AG04449 (cell line): ENCODE measurements around the gene SMG7.

ENCODE experiments used
- CTCF ChIA-PET: fragments of 350-600 bp; formaldehyde crosslinking; extraction: SDS; loops from one replicate; lab custom pipeline; 2021; ENCODE audit warnings: antibody characterized with exemption; lab: Yijun Ruan, JAX
- POLR2A ChIA-PET: fragments of 400-600, 350-600 bp; formaldehyde crosslinking; extraction: SDS; loops from one replicate; lab custom pipeline; 2020; ENCODE audit warnings: antibody characterized with exemption, inconsistent platforms; lab: Yijun Ruan, JAX
- DNase-seq: peaks from one replicate; pipeline ENCODE4 v3.0.0-alpha.2; 2010; ENCODE audit warnings: low read depth, low spot score
- H3K4me3 ChIP-seq: 2 replicates; pipeline ENCODE4 v1.5.1; 2011; ENCODE audit warnings: low read depth, mild to moderate bottlenecking, control low read depth, low read length
- CTCF ChIP-seq: IDR thresholded peaks from one replicate; pipeline ENCODE4 v1.5.1; 2011; ENCODE audit warnings: mild to moderate bottlenecking, moderate library complexity, low read length, control low read depth, inconsistent platforms; ENCODE audit not compliant: insufficient read depth; ENCODE audit errors: missing control alignments

The SMG7 gene

GRCh38 chr1:183590244-183591191 lies 118.2 kb downstream of the SMG7 start, which contains the start of gene NCF2:
Gene NCF2, minus strand, starts transcription at chr1:183590459. Its CDS starts 130 bp downstream, at chr1:183590329.
- CTCF ChIA-PET = interaction anchor here (4.2 kb wide), 1 partner anchor 11 kb away, joined by 13 read pairs; no protein-coding TSS in a partner anchor
- POLR2A ChIA-PET = no interaction called here
- no peak for DNase-seq
- TF ChIP-seq CTCF = no peak
- H3K4me3 ChIP-seq = no peak within 1 kb of the TSS

DNA sequence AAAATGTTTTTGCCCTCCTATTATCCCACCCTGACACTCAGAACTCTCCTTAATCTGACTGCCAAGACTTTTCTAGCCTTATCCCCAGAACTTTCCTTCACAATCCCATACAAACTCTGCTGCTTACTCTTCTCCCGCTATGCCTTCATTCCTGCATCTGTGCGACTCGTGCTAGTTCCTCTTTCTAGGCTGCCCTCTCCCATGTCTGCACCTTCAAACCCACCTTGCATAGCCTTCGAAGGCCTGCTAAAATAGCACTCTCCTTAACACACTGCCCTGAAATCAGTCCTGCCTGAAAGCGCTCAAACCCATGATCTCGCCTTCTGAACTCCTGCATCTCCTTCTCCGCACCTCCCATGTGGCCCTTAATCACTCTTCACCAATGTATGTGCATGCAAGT lies 120.4 kb downstream of the SMG7 start:
- no peak overlapping the region for H3K4me3 ChIP-seq
- ChIA-PET POLR2A (no interaction called here), CTCF (no interaction called here)
- no peak for TF ChIP-seq CTCF
- no peak for DNase-seq

DNA sequence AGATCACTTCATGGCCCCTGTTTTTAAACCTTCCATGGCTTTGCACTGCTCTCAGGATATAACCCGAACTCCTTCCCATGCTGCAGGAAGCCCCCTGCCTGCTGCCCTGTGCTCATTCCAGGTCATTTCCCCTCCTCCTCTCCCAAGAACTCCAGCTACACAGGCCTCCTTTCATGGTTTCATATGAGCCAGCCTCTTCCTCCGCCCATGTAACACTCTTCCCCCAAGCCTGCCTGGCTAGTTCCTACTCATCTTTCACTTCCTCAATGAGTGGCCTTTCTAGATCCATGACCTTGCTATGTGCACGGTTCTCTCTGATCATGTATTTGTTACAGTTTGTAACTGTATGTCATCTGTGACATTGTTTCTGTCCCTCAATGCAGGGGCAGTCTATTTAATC lies 121.1 kb downstream of the SMG7 start:
- POLR2A ChIA-PET = no interaction called here
- no peak for DNase-seq
- CTCF ChIA-PET = no interaction called here
- no peak overlapping the region for H3K4me3 ChIP-seq
- TF ChIP-seq CTCF = no peak

DNA sequence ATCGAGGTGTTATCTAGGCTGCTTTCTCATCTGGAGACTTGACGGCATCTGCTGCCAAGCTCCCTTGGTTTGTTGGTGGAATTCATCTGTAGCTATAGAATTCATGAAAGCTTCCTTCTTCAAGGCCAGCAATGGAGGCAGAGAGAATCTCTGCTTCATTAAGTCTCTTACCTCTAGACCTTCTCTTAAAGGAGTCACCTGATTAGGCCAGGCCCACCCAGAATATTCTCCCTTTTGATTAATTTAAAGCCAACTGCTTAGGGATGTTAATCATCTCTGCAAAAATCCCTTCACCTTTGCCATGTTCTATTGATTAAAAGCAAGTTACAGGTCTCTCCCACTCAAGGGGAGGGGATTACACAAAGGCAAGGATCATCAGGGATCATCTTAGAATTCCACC lies 123.2 kb downstream of the SMG7 start:
- ChIA-PET POLR2A (no interaction called here), CTCF (interaction anchor here (1.3 kb wide), 1 partner anchor 16 kb away, joined by 4 read pairs; no protein-coding TSS in a partner anchor)
- no peak for TF ChIP-seq CTCF
- H3K4me3 ChIP-seq = no peak overlapping the region
- DNase-seq = no peak

- CTCF ChIA-PET = interaction anchor here (0.8 to 3.0 kb wide), 2 partner anchors 8 to 12 kb away, joined by 3 to 18 read pairs; no protein-coding TSS in a partner anchor
Measured at GRCh38 chr1:183596500-183596899, 124.2 kb downstream of the SMG7 start.

More at GRCh38 chr1:183596500-183596899, 124.2 kb downstream of the SMG7 start:
- TF ChIP-seq CTCF = no peak
- no peak for DNase-seq
- POLR2A ChIA-PET = no interaction called here
- H3K4me3 ChIP-seq = no peak overlapping the region
